WTC11 (cell line): ENCODE data around the gene FAM47A. TPM values are rescaled to one million over a fixed set of nuclear protein-coding genes. Genes with fewer than 3 reads are reported as not detected.

Source experiments
- ATAC-seq: fragments of 200-7000 bp; cut with Tn5 transposase; 2 replicates; pipeline ENCODE4 v1.10.0; 2021; ENCODE audit warnings: mild to moderate bottlenecking, moderate library complexity
- Bru-seq: library from RNA; stranded (reverse); fragments of 400-500 nt; gene quantifications from one replicate; lab custom pipeline; 2021; lab: Mats Ljungman, UMichigan
- CTCF ChIA-PET: fragments of 300-600 bp; sonication (Branson Sonifier 250); formaldehyde crosslinking; loops from one replicate; lab custom pipeline; 2021; ENCODE audit warnings: antibody characterized with exemption; lab: Charles Lee
- POLR2A ChIA-PET: fragments of 350-600 bp; sonication (Branson Sonifier 250); formaldehyde crosslinking; loops from one replicate; lab custom pipeline; 2021; ENCODE audit warnings: antibody characterized with exemption; lab: Charles Lee
- DNase-seq: peaks from one replicate; pipeline ENCODE4 v3.0.0; 2021; ENCODE audit warnings: low spot score
- H3K27ac Mint-ChIP-seq: 2 replicates; pipeline ENCODE4 v1.8.0; 2021; ENCODE audit warnings: mixed read lengths
- H3K27me3 Mint-ChIP-seq: 2 replicates; pipeline ENCODE4 v1.8.0; 2021; ENCODE audit warnings: low read depth, mild to moderate bottlenecking, moderate library complexity, mixed read lengths
- H3K36me3 Mint-ChIP-seq: 2 replicates; pipeline ENCODE4 v1.8.0; 2021; ENCODE audit warnings: mixed read lengths
- H3K4me1 Mint-ChIP-seq: 2 replicates; pipeline ENCODE4 v1.8.0; 2022; ENCODE audit warnings: mixed read lengths
- H3K4me3 Mint-ChIP-seq: 2 replicates; pipeline ENCODE4 v1.8.0; 2021; ENCODE audit warnings: mild to moderate bottlenecking, moderate library complexity, mixed read lengths
- H3K9me3 Mint-ChIP-seq: 2 replicates; pipeline ENCODE4 v1.8.0; 2021; ENCODE audit warnings: mixed read lengths
- AFF4 ChIP-seq: sonication (generic); formaldehyde crosslinking; IDR thresholded peaks from 2 replicates; pipeline ENCODE4 v1.8.1; 2023; ENCODE audit warnings: mild to moderate bottlenecking, missing genetic modification reagents, borderline replicate concordance
- AR ChIP-seq: fragments of 250-450 bp; sonication (Bioruptor Pico); IDR thresholded peaks from 2 replicates; pipeline ENCODE4 v1.9.0; 2021; ENCODE audit warnings: mild to moderate bottlenecking
- ATF1 ChIP-seq: sonication (generic); formaldehyde crosslinking; IDR thresholded peaks from 2 replicates; pipeline ENCODE4 v1.8.1; 2023; ENCODE audit warnings: mild to moderate bottlenecking, moderate library complexity, missing genetic modification reagents
- ATF6 ChIP-seq: sonication (generic); formaldehyde crosslinking; IDR thresholded peaks from 2 replicates; pipeline ENCODE4 v1.8.1; 2023; ENCODE audit warnings: mild to moderate bottlenecking, missing genetic modification reagents
- CBFB ChIP-seq: sonication (generic); formaldehyde crosslinking; IDR thresholded peaks from 2 replicates; pipeline ENCODE4 v1.8.1; 2022; ENCODE audit warnings: mild to moderate bottlenecking, low read depth, missing genetic modification reagents
- CREM ChIP-seq: sonication (generic); formaldehyde crosslinking; IDR thresholded peaks from 2 replicates; pipeline ENCODE4 v1.8.1; 2022; ENCODE audit warnings: mild to moderate bottlenecking, missing genetic modification reagents, moderate library complexity
- ERG ChIP-seq: fragments of 250-450 bp; sonication (Bioruptor Pico); IDR thresholded peaks from 2 replicates; pipeline ENCODE4 v1.8.0; 2021; ENCODE audit warnings: mild to moderate bottlenecking
- ETV6 ChIP-seq: sonication (generic); formaldehyde crosslinking; IDR thresholded peaks from 2 replicates; pipeline ENCODE4 v1.8.1; 2022; ENCODE audit warnings: mild to moderate bottlenecking, missing genetic modification reagents
- FOXJ3 ChIP-seq: sonication (generic); formaldehyde crosslinking; IDR thresholded peaks from 2 replicates; pipeline ENCODE4 v1.9.0; 2021; ENCODE audit warnings: missing genetic modification reagents, mild to moderate bottlenecking, borderline replicate concordance
- NFE2L1 ChIP-seq: sonication (generic); formaldehyde crosslinking; IDR thresholded peaks from 2 replicates; pipeline ENCODE4 v1.8.1; 2023; ENCODE audit warnings: missing genetic modification reagents
- RELA ChIP-seq: sonication (generic); formaldehyde crosslinking; IDR thresholded peaks from 2 replicates; pipeline ENCODE4 v1.8.1; 2022; ENCODE audit warnings: missing genetic modification reagents, mild to moderate bottlenecking, borderline replicate concordance
- RORB ChIP-seq: fragments of 250-450 bp; sonication (Bioruptor Pico); IDR thresholded peaks from 2 replicates; pipeline ENCODE4 v1.9.0; 2021; ENCODE audit warnings: mild to moderate bottlenecking
- ZBTB43 ChIP-seq: sonication (generic); formaldehyde crosslinking; IDR thresholded peaks from 2 replicates; pipeline ENCODE4 v1.8.1; 2023; ENCODE audit warnings: mild to moderate bottlenecking, missing genetic modification reagents
- ZNF317 ChIP-seq: sonication (generic); formaldehyde crosslinking; IDR thresholded peaks from 2 replicates; pipeline ENCODE4 v1.8.1; 2023; ENCODE audit warnings: low read depth, mild to moderate bottlenecking, moderate library complexity, missing genetic modification reagents, borderline replicate concordance
- ZNF512 ChIP-seq: sonication (generic); formaldehyde crosslinking; IDR thresholded peaks from 2 replicates; pipeline ENCODE4 v1.8.1; 2022; ENCODE audit warnings: missing genetic modification reagents, borderline replicate concordance
- ZNF671 ChIP-seq: fragments of 250-450 bp; sonication (Bioruptor Pico); IDR thresholded peaks from 2 replicates; pipeline ENCODE4 v1.8.0; 2021; ENCODE audit warnings: mild to moderate bottlenecking
- long read RNA-seq, 3 experiments: library from RNA in 1 of 3; library from capped mRNA in 1 of 3; library from polyadenylated mRNA in 1 of 3; unstranded in 2 of 3; stranded (forward) in 1 of 3; transcript quantifications; one replicate each; pipeline ENCODE4 v2.0.0, GENCODE V29; 2021
- total RNA-seq: library from RNA; stranded (reverse); gene quantifications from 3 replicates; pipeline ENCODE4 v1.2.3, GENCODE V29; 2021

FAM47A gene
- not detected in 3 replicates for total RNA-seq
- not detected for Bru-seq, nascent RNA
- long read RNA-seq, experiment 1: 0 reads
- long read RNA-seq, experiment 2: 0 reads
- long read RNA-seq, experiment 3: 0 reads

- no peak within 1 kb of the TSS for H3K4me3 Mint-ChIP-seq
- CTCF ChIA-PET: no interaction called here
- no peak for ATAC-seq
- H3K27ac Mint-ChIP-seq: no peak within 1 kb of the TSS
- no peaks in the 10 kb centered on the region for H3K27me3 Mint-ChIP-seq
- no peaks in the 10 kb centered on the region for H3K4me1 Mint-ChIP-seq
- H3K36me3 Mint-ChIP-seq: no peaks in the 10 kb centered on the region; the same call in 1 of the 2 replicates
- TF ChIP-seq CBFB: no peak
- TF ChIP-seq AR (CRISPR knock-in tag): no peak
- TF ChIP-seq ERG (CRISPR knock-in tag): no peak
- TF ChIP-seq CREM (CRISPR knock-in tag): no peak
- no peak for TF ChIP-seq ZNF317 (CRISPR knock-in tag)
- TF ChIP-seq ZBTB43 (CRISPR knock-in tag): no peak
- no peak for TF ChIP-seq AFF4 (CRISPR knock-in tag)
- TF ChIP-seq ETV6: no peak
- TF ChIP-seq ATF1 (CRISPR knock-in tag): no peak
- TF ChIP-seq RELA: no peak
- TF ChIP-seq RORB (CRISPR knock-in tag): no peak
- no peak for TF ChIP-seq FOXJ3 (CRISPR knock-in tag)
- TF ChIP-seq, all 79 proteins: peak for 0
- no peak for DNase-seq
- peaks cover 20% of the 10 kb centered on the region for H3K9me3 Mint-ChIP-seq
- POLR2A ChIA-PET: no interaction called here
Observed at GRCh38 chrX:34132028-34132427, at the start of gene FAM47A. Gene FAM47A, minus strand, starts transcription at chrX:34132314. Its CDS starts 36 bp downstream, at chrX:34132278.

- Mint-ChIP-seq H3K27me3 (no peaks in the 10 kb centered on the region), H3K4me1 (no peaks in the 10 kb centered on the region), H3K36me3 (no peaks in the 10 kb centered on the region), H3K4me3 (no peak overlapping the region), H3K9me3 (peaks cover 6% of the 10 kb centered on the region; the same call in 1 of the 2 replicates), H3K27ac (no peak overlapping the region)
- CTCF ChIA-PET: no interaction called here
- DNase-seq (no peak), ATAC-seq (no peak)
- POLR2A ChIA-PET: no interaction called here
- no peak for TF ChIP-seq ZNF671
- no peak for TF ChIP-seq RORB (CRISPR knock-in tag)
- no peak for TF ChIP-seq FOXJ3 (CRISPR knock-in tag)
- no peak for TF ChIP-seq ZNF512 (CRISPR knock-in tag)
- TF ChIP-seq NFE2L1 (CRISPR knock-in tag): no peak
- TF ChIP-seq ATF1 (CRISPR knock-in tag): no peak
- TF ChIP-seq ATF6 (CRISPR knock-in tag): no peak
Observed at GRCh38 chrX:34147345-34147744, 15.2 kb upstream of the FAM47A start.
